ENCODE measurements around the gene GNB2.

- TF ChIP-seq CTCF (conservative IDR thresholded peaks at IDR 0.05 in 1 of 2, IDR thresholded peaks at IDR 0.05 in 1 of 2; ENCODE audit: extremely low read depth in 1 of 2, insufficient read depth in 1 of 2, low read depth in 1 of 2, low read length in 2 of 2) (no peak), EZH2 (IDR thresholded peaks at IDR 0.05; ENCODE audit: borderline replicate concordance, low read length) (no peak)
Measured at GRCh38 chr7:100678291-100678984, 4.9 kb downstream of the GNB2 start.

Data from mammary epithelial cell (primary cell).